ENCODE data around the gene TIMM10.

TIMM10 gene

GRCh38 chr11:57502376-57502775 is 28.2 kb downstream of the TIMM10 start:
- no peak for DNase-seq (ENCODE audit: low read depth)

- no peak for DNase-seq (ENCODE audit: low read depth)
Observed at GRCh38 chr11:57501953-57502352, 28.6 kb downstream of the TIMM10 start.

DNA sequence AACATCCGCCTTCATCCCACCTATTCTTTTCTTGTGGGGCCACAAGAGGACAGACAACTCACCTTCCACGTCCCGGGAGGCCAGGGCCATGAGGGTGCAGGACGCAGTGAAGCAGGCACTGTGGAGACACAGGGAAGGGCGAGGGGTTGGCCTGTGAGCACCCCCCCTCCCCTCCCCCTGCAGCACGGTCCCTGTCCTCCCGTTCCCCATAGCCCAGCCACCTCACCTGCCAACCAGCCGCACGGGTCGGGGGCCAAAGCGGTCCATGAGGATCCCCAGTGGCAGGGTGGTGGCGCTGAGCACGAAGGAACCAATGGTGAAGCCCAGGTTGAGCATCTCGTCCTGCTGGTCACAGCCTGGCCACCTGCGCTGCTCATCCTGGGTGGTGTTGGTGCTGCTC is 29.6 kb downstream of the TIMM10 start:
- no peak for DNase-seq (ENCODE audit: low read depth)

- DNase-seq (ENCODE audit: low read depth), result no peak
Observed at GRCh38 chr11:57500515-57500914, 30.0 kb downstream of the TIMM10 start.

DNA sequence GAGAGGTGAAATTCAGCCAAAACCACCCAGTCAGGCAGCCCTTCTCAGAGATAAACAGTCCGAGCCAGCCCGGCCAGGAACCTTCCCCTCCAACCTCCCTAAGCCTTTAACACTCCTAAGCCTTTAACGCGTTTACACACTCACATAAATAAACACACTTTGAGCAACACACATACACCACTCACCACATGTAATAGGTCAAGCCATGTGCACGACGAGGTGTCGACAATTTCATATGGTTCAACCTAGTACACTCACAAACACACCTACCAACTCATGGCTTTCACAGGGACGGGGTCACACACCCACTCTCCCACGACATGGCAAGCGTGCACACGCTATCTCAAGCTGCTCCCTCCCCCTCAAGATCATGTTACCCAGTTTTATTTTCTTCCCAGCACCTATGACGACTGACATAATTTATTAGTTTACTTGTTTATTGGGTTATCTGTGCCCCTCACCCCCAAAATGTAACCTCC is 30.5 kb downstream of the TIMM10 start:
- DNase-seq (ENCODE audit: low read depth), result no peak

DNA sequence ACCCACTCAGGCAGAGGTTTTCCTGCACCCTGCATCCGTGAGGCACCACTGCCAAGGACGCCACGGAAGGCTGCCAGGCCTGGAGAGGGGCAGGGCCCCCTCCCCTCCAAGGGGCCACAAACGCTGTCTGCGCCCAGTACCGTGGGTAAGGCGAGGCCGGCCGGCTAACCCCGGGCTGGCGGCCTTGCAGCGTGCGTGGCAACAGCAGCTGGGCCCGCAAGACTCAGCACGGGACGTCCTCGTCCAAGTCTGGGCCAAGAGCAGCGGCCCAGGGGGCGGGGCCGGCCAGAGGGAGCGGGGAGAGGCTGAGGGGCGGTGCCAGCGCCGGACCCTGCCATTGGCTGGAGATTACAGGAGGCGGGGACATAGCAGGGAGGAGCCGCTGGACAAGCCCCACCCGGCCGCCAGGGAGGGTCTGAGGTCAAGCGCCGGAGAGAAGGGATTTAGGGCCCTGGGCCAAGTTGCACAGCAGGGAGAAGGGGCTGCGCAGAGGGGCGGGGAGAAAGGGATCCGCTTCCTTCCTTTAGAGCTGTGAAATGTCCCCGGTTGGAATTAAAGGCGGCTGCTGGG is 31.1 kb downstream of the TIMM10 start:
- DNase-seq (ENCODE audit: low read depth), result peak; percentile 25

- no peak for DNase-seq (ENCODE audit: low read depth)
Observed at GRCh38 chr11:57498540-57498939, 32.0 kb downstream of the TIMM10 start.

DNA sequence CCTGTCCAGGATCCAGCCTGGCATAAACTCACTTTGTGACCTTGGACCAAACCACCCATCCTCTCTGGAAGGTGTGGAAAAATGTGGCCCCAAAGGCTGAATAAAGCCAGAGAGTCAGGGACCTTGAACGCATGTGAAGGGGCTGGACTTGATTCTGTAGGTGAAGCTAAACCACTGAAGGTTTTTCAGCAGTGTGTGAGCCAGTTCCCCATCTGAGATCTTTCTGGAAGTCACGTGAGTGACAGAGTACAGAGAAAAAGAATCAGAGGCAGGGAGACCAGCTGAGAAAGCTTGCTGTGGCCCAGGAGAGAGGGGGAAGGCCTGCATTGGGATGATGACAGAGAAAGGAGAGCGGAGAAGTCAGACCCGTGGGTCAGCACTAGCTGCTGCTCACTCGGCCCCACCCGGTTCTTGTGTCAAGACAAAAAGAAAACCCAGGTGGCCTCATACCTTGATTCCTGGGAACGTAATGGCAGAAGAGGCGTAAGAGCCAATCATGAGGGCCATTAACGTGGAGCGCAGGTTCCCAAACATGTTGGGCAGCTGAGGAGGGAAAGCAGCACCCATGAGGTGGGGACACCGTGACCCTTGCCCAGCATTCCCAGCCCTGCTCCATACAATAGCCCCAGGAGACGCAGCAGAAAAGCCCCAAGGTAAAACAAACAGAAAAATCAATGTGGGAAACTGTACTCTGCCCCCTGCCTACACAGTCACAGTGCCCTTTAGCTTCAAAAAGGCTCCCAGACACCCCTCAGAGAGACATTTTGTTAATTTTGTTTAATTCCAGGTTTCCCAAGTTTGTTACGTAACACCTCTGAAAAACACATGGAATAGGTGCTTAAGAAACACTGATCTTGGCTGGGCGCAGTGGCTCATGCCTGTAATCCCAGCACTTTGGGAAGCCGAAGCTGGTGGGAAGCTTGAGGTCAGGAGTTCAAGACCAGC is 33.0 kb downstream of the TIMM10 start:
- DNase-seq (ENCODE audit: low read depth), result no peak

GRCh38 chr11:57496109-57496820 is 34.3 kb downstream of the TIMM10 start:
- no peak for DNase-seq (ENCODE audit: low read depth)

DNA sequence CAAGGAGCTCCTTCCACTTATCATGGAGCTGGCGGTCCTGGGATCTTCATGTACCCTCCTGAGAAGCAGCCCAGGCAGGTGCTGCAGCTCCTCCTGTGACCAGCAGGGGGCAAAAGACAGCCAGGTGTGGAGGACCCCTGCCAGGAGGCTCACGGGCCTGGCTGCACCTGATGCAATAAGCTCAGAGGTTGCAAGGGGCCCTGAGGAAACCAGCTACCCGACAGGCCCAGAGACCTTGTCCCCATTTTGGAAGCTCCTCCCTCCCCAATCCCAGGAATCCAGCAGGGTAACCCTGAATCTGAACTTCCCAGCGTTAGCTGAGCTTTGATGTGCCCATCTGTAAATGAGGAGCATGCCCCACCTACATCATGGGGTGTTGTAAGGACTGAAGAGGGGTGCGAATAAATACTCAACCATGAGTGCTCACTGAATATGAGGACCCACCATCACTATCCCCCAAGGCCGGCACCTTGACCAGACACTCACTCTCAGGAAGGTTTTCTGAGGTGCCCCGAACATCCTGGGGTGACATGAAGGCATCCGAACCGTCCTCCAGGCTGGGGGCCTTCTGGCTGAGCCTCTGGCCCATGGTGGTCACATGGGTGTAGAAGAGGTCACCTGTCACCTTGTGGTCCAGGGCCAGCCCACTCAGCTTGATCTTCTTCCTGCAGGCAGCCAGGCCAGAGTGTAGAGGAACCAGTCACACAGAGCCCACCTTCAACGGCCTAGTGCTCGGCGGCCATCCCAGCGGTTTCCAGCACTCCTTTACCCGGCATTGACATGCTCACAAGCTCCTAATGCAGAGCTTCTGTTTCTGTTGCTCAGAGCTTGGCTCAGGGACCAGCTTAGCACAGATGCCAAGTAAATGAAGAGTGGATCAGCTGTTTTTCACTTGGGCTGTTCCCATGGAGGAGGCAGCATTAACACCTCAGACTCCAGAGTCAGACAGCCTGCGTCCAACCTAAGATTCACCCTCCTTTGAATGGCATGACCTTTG is 36.7 kb downstream of the TIMM10 start:
- DNase-seq (ENCODE audit: low read depth), result peak; percentile 56

- peak; percentile 30 for DNase-seq (ENCODE audit: low read depth)
Observed at GRCh38 chr11:57491371-57492061, 39.0 kb downstream of the TIMM10 start.

- DNase-seq (ENCODE audit: low read depth), result no peak
Observed at GRCh38 chr11:57490456-57491248, 39.9 kb downstream of the TIMM10 start.

GRCh38 chr11:57487920-57488659 is 42.5 kb downstream of the TIMM10 start:
- no peak for DNase-seq (ENCODE audit: low read depth)

DNA sequence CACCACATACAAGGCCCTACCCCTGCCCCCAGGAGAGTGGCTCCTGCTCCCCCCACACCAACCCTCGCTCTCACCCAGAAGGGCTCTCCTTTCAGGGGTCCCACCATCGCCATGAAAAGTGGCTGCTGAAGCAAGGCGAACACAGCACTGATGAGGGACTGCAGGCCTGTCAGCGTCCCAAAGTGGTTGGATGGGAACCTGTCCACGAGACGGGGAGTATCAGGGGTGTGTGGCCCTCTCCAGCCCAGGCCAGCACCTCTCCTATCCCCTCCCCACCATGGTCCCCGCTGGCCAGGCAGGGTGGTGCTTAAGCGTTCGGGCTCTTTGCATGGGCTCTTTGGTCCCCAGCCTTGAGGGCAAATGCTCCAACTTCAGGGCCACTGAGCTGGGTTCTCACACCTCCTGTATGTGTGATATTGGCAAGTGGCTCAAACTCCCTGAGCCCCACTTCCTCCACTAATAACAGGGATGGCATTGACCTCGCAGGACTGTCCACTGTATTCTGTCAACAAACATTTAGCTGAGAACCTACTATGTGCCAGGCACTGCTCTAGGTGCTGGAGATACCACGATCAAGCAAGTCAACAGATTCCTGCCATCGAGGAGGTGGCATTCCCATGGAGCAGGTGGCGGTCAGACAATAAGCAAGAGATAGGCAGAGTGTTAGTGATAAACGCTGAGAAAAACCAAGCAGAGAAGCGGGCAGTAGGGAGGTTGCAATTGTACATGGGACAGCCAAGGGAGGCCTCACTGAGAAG is 43.4 kb downstream of the TIMM10 start:
- no peak for DNase-seq (ENCODE audit: low read depth)

DNA sequence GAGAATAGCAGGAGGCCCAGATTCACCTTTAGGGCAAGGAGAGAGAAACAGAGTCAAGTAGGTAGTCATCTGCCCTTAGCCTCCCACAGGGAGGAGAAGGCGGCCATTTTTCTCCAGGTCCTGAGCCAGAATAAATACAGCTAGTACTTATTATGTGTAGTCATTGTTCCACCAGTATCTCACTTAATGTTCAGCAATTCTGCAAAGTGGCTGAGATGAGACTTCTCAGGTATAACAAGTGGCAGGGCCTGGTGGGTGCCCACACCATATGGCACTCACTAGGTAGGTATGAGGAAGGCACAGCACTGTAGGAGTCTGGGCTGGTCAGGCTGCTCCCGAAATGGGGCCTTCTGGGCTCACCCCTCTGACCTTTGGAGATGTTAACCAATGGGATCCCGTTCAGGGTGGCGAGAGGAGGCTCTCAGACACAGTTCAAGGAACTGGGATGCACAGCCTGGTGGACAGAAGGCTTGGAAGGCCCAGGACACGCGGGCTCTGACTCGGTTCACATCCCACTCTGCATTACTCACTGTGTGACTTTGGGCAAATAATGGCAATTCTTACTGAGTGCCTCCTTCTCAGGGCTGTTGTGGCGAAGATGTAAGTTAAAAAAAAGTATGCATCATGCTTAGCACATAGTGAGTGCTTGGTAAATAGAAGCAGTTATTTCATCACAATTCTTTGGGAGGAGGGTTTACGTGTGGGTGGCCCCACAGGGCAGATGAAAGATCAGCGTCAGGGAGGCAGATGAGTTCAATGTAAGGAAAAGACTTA is 45.1 kb downstream of the TIMM10 start:
- DNase-seq (ENCODE audit: low read depth), result no peak

GRCh38 chr11:57484141-57484710 is 46.3 kb downstream of the TIMM10 start:
- no peak for DNase-seq (ENCODE audit: low read depth)

DNA sequence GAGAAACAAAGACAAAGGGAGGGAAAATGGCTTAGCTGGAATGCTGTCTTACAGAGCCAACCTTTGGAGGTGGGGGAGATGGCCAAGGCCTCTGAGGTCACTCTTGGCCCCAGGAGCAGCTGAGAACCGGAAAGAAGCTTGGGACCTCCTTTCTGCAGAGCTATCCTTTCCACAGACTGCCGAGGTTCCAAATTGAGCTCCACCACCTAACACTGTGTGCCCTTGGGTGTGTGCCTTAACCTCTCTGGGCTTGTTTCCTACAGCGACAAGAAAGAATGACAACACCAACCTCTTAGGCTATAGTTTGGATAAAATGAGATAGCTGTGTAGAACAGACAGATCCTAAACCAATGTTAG is 47.0 kb downstream of the TIMM10 start:
- DNase-seq (ENCODE audit: low read depth), result no peak

Data from stimulated activated CD8-positive, alpha-beta memory T cell treated with anti-CD3 and anti-CD28 coated beads, Interleukin-4, amount 100 ng/mL, for 24 hours (primary cell).